Measurements from ENCODE around the gene PRELID3B. TPM values are rescaled to one million over a fixed set of nuclear protein-coding genes. Genes with fewer than 3 reads are reported as not detected.

PRELID3B gene
- total and polyA plus RNA-seq, 4 donors = 19.5 to 44.2 (median 28.5) TPM

DNA sequence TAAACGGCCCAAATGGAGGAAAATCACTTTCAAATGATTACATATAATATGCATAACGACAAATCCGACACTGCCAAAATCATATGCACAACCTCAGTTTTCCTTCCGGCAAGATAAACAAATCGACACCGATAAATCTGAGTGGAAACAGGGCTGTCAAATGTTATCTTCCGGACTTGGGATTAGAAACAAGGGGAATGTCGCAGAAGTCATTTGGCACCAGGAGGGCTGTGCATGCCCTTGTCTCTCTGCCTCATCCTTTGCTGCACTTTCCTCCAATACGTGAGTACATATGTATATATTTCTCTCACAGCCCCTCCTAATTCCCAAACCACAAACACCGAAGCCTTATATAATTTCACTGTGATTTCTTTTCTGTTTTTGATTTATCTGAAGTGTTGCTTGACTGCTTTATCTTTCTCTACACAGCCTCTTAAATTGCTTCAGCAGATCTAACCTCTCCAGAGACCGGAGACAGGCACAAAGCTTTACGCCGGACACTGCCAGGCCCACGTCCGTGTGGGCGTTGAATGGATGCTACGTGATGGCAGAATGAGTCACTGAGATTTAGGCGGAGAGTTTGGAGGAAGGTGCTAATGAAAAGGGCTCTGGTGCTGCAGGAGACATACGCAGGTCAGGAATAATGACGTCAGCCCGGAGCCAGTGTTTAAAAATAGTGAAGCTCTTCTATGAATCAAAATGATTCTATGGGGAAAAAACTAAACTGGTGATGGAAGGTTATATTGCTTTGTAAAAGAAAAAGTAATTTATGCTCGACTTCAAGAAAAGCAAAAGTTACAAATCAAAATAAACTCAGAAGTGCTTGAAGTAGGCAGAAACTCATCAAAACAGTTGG is 21.0 kb upstream of the PRELID3B start:
- Histone ChIP-seq H3K36me3 (ENCODE audit: control insufficient read depth in 1 of 2, insufficient read depth in 2 of 2, low read length in 1 of 2) (no peaks in the 10 kb centered on the region), H3K4me3 (ENCODE audit: low read length in 2 of 2) (no peak overlapping the region), H3K27me3 (ENCODE audit: control insufficient read depth in 1 of 2, insufficient read depth in 2 of 2, low read length in 1 of 2) (no peaks in the 10 kb centered on the region), H3K27ac (ENCODE audit: low read depth in 1 of 2, low read length in 2 of 2) (no peak overlapping the region), H3K4me1 (ENCODE audit: control insufficient read depth in 1 of 2, insufficient read depth in 2 of 2, low read length in 2 of 2) (no peaks in the 10 kb centered on the region), H3K9me3 (ENCODE audit: control insufficient read depth, low read length) (no peaks in the 10 kb centered on the region)
- DNase-seq (no peak), ATAC-seq (ENCODE audit: low FRiP score) (no peak)
- intact Hi-C loops (cut with DNase I) = no loop called here
- 29 to 30% methylated on average over 22 of the region's 22 CpGs for WGBS, 2 donors

DNA sequence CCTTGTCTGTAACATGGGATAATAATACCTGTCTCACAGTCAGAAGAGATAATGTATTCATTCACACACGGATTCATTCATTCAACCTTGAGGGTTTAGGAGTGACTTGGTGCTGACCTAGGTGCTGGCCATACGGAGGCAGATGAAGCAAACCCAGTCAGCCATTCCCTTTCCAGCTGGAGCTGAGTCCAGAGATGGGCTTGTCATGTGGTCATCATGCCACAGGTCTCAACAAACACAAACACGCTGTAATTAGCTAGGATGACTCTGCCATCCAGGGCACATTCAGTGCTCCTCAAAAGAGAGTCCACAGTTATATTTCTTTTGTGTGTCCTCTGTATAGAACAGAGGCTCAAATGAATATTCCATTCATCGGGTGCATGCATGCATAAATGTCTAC is 19.5 kb upstream of the PRELID3B start:
- intact Hi-C loops (cut with DNase I) = no loop called here
- no peaks in the 10 kb centered on the region for H3K4me1 ChIP-seq (ENCODE audit: control insufficient read depth in 1 of 2, insufficient read depth in 2 of 2, low read length in 2 of 2)
- WGBS, 2 donors = 58 to 61% methylated on average over 4 of the region's 4 CpGs
- no peaks in the 10 kb centered on the region for H3K9me3 ChIP-seq (ENCODE audit: control insufficient read depth, low read length)
- H3K27me3 ChIP-seq (ENCODE audit: control insufficient read depth in 1 of 2, insufficient read depth in 2 of 2, low read length in 1 of 2) = no peaks in the 10 kb centered on the region
- DNase-seq = no peak
- H3K27ac ChIP-seq (ENCODE audit: low read depth in 1 of 2, low read length in 2 of 2) = no peak overlapping the region
- no peaks in the 10 kb centered on the region for H3K36me3 ChIP-seq (ENCODE audit: control insufficient read depth in 1 of 2, insufficient read depth in 2 of 2, low read length in 1 of 2)
- no peak overlapping the region for H3K4me3 ChIP-seq (ENCODE audit: low read length in 2 of 2)
- ATAC-seq (ENCODE audit: low FRiP score) = no peak

DNA sequence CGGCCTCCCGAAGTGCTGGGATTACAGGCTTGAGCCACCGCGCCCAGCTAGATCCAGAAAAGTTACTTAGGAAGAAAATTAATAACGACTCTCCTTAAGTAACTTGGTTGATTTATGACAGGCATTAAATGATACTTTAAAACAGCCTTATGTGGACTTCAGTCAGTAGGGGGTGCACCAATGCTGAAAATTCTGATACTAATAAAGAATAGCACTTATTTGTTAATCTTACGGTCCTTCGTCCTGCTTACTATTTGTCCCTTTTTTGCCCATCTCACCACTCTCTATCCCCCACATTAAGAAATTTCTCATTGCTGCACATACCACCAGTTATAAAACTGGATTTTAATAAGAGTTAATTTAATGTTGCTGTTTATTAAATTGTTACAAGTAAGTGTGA is 12.7 kb upstream of the PRELID3B start:
- 57 to 62% methylated on average over 7 of the region's 7 CpGs for WGBS, 2 donors
- no peaks in the 10 kb centered on the region for H3K27me3 ChIP-seq (ENCODE audit: control insufficient read depth in 1 of 2, insufficient read depth in 2 of 2, low read length in 1 of 2)
- no peaks in the 10 kb centered on the region for H3K9me3 ChIP-seq (ENCODE audit: control insufficient read depth, low read length)
- H3K27ac ChIP-seq (ENCODE audit: low read depth in 1 of 2, low read length in 2 of 2) = no peak overlapping the region
- no peak overlapping the region for H3K4me3 ChIP-seq (ENCODE audit: low read length in 2 of 2)
- ATAC-seq (ENCODE audit: low FRiP score) = no peak
- intact Hi-C loops (cut with DNase I) = no loop called here
- no peaks in the 10 kb centered on the region for H3K36me3 ChIP-seq (ENCODE audit: control insufficient read depth in 1 of 2, insufficient read depth in 2 of 2, low read length in 1 of 2)
- H3K4me1 ChIP-seq (ENCODE audit: control insufficient read depth in 1 of 2, insufficient read depth in 2 of 2, low read length in 2 of 2) = no peaks in the 10 kb centered on the region
- no peak for DNase-seq

GRCh38 chr20:59051666-59052185 is 9.1 kb upstream of the PRELID3B start:
- ATAC-seq (ENCODE audit: low FRiP score) (no peak), DNase-seq (no peak)
- intact Hi-C loops (cut with DNase I) = no loop called here
- H3K4me3 ChIP-seq (ENCODE audit: low read length in 2 of 2) = no peak overlapping the region
- H3K4me1 ChIP-seq (ENCODE audit: control insufficient read depth in 1 of 2, insufficient read depth in 2 of 2, low read length in 2 of 2) = no peaks in the 10 kb centered on the region
- 51 to 66% methylated on average over 6 of the region's 6 CpGs for WGBS, 2 donors
- H3K27me3 ChIP-seq (ENCODE audit: control insufficient read depth in 1 of 2, insufficient read depth in 2 of 2, low read length in 1 of 2) = no peaks in the 10 kb centered on the region
- no peak overlapping the region for H3K27ac ChIP-seq (ENCODE audit: low read depth in 1 of 2, low read length in 2 of 2)
- H3K9me3 ChIP-seq (ENCODE audit: control insufficient read depth, low read length) = no peaks in the 10 kb centered on the region
- no peaks in the 10 kb centered on the region for H3K36me3 ChIP-seq (ENCODE audit: control insufficient read depth in 1 of 2, insufficient read depth in 2 of 2, low read length in 1 of 2)

DNA sequence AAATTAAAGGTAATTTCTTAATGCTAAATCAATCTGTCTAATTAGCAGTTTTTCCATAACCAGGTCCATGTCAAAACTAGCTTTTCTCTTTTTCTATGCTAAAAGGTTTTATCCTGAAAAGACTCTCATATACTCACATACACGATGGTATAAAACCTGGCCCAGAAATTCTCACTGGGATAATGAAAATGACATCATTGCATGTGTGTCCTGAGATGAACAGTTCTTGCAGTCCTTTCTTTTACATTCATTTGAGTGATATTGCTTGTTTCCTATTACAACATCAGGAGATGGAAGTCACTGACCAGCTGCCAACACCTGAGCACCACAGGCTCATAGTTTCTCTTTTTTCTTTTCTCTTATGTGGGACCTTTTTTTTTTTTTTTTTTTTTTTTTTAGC is 7.9 kb upstream of the PRELID3B start:
- no peak overlapping the region for H3K27ac ChIP-seq (ENCODE audit: low read depth in 1 of 2, low read length in 2 of 2)
- H3K4me1 ChIP-seq (ENCODE audit: control insufficient read depth in 1 of 2, insufficient read depth in 2 of 2, low read length in 2 of 2) = no peaks in the 10 kb centered on the region
- no peak overlapping the region for H3K4me3 ChIP-seq (ENCODE audit: low read length in 2 of 2)
- H3K36me3 ChIP-seq (ENCODE audit: control insufficient read depth in 1 of 2, insufficient read depth in 2 of 2, low read length in 1 of 2) = no peaks in the 10 kb centered on the region
- DNase-seq = no peak
- intact Hi-C loops (cut with DNase I) = no loop called here
- H3K9me3 ChIP-seq (ENCODE audit: control insufficient read depth, low read length) = no peaks in the 10 kb centered on the region
- WGBS, 2 donors = 73 to 80% methylated on average over 1 of the region's 1 CpG
- H3K27me3 ChIP-seq (ENCODE audit: control insufficient read depth in 1 of 2, insufficient read depth in 2 of 2, low read length in 1 of 2) = no peaks in the 10 kb centered on the region
- no peak for ATAC-seq (ENCODE audit: low FRiP score)

DNA sequence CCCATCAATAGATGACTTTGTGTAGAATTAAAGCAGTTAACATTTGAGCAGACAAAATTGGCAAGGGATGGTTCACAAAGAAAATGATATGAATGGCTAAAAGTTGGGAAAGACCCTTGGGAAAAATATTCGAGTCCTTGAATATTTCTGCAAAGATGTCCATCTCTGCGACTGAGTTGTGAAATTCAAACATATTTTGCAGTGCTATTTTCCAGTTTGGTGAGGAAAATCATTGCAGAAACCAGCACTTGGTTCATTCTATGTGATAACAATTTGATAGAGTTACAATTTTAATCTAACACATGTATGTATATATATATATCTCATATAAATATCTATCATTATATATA is 6.1 kb upstream of the PRELID3B start:
- DNase-seq (no peak), ATAC-seq (ENCODE audit: low FRiP score) (no peak)
- no peaks in the 10 kb centered on the region for H3K36me3 ChIP-seq (ENCODE audit: control insufficient read depth in 1 of 2, insufficient read depth in 2 of 2, low read length in 1 of 2)
- H3K4me1 ChIP-seq (ENCODE audit: control insufficient read depth in 1 of 2, insufficient read depth in 2 of 2, low read length in 2 of 2) = no peaks in the 10 kb centered on the region
- no peak overlapping the region for H3K4me3 ChIP-seq (ENCODE audit: low read length in 2 of 2)
- H3K27ac ChIP-seq (ENCODE audit: low read depth in 1 of 2, low read length in 2 of 2) = no peak overlapping the region
- intact Hi-C loops (cut with DNase I) = no loop called here
- H3K9me3 ChIP-seq (ENCODE audit: control insufficient read depth, low read length) = no peaks in the 10 kb centered on the region
- 68 to 74% methylated on average over 2 of the region's 2 CpGs for WGBS, 2 donors
- H3K27me3 ChIP-seq (ENCODE audit: control insufficient read depth in 1 of 2, insufficient read depth in 2 of 2, low read length in 1 of 2) = no peaks in the 10 kb centered on the region

DNA sequence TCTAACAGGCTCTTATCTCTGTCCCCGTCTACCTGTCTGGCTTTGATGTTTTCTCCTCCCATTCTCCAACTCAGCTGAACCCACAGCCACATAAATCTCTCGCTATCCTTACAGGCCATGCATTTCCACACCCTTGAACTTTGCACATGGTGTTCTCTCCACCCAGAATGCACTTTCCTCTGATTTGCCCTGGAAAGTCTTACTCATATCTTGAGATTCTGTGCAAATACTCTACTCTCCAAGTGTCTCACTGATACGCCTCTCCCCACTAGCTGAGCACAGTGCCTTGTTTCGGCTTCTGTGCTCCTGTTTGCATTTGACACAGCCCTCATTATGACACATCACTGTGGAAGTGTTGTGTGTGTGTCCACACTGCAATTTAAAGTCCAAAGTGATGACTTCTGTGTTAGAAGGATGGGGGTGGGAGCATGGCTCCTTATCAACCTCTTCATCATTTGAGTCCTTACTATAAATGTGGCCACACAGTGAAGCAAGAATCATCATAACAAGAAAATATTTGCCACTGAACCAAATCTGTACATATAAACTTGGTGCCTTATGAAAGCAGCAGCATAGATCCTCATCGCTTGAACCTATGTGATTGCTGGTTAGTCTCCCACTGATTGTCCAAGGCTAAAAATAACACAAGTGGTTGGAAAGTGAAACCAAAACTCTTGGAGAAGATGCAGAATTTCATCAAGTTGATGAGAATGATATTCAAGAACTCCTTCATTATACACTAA is 5.5 kb upstream of the PRELID3B start:
- Histone ChIP-seq H3K36me3 (ENCODE audit: control insufficient read depth in 1 of 2, insufficient read depth in 2 of 2, low read length in 1 of 2) (no peaks in the 10 kb centered on the region), H3K4me3 (ENCODE audit: low read length in 2 of 2) (no peak overlapping the region), H3K9me3 (ENCODE audit: control insufficient read depth, low read length) (no peaks in the 10 kb centered on the region), H3K27ac (ENCODE audit: low read depth in 1 of 2, low read length in 2 of 2) (no peak overlapping the region), H3K4me1 (ENCODE audit: control insufficient read depth in 1 of 2, insufficient read depth in 2 of 2, low read length in 2 of 2) (no peaks in the 10 kb centered on the region), H3K27me3 (ENCODE audit: control insufficient read depth in 1 of 2, insufficient read depth in 2 of 2, low read length in 1 of 2) (no peaks in the 10 kb centered on the region)
- DNase-seq (no peak), ATAC-seq (ENCODE audit: low FRiP score) (no peak)
- intact Hi-C loops (cut with DNase I) = no loop called here
- WGBS, 2 donors = 77 to 85% methylated on average over 5 of the region's 5 CpGs

DNA sequence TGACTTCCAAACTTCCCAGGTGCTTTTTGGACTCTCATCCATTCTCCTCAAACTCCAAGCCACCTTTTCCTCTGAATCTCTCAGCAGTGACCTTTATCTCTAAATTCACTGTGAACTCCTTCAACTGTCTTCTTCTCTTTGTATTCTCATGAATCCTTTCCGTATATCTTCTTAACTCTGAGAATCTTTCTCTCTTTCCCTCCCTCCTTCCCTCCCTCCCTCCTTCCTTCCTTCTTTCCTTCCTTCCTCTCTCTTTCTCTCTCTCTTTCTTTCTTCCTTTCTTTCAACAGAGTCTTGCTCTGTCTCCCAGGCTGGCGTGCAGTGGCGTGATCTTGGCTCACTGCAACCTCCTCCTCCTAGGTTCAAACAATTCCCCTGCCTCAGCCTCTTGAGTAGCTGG is 4.3 kb upstream of the PRELID3B start:
- Histone ChIP-seq H3K36me3 (ENCODE audit: control insufficient read depth in 1 of 2, insufficient read depth in 2 of 2, low read length in 1 of 2) (no peaks in the 10 kb centered on the region), H3K27me3 (ENCODE audit: control insufficient read depth in 1 of 2, insufficient read depth in 2 of 2, low read length in 1 of 2) (no peaks in the 10 kb centered on the region), H3K9me3 (ENCODE audit: control insufficient read depth, low read length) (no peaks in the 10 kb centered on the region), H3K4me1 (ENCODE audit: control insufficient read depth in 1 of 2, insufficient read depth in 2 of 2, low read length in 2 of 2) (no peaks in the 10 kb centered on the region), H3K27ac (ENCODE audit: low read depth in 1 of 2, low read length in 2 of 2) (no peak overlapping the region), H3K4me3 (ENCODE audit: low read length in 2 of 2) (no peak overlapping the region)
- no peak for ATAC-seq (ENCODE audit: low FRiP score)
- 94 to 96% methylated on average over 3 of the region's 3 CpGs for WGBS, 2 donors
- DNase-seq = no peak
- intact Hi-C loops (cut with DNase I) = no loop called here

GRCh38 chr20:59044796-59045195 is 2.2 kb upstream of the PRELID3B start:
- intact Hi-C loops (cut with DNase I) = loop anchor here (5.0 kb wide), 2 partner anchors 62 to 152 kb away; partner anchors contain the start of gene NELFCD (in 1 of the 2)
- no peak for DNase-seq
- no peak overlapping the region for H3K27ac ChIP-seq (ENCODE audit: low read depth in 1 of 2, low read length in 2 of 2)

More at GRCh38 chr20:59044796-59045195, 2.2 kb upstream of the PRELID3B start:
- 90% methylated on average over 3 of the region's 3 CpGs for WGBS, 2 donors
- no peaks in the 10 kb centered on the region for H3K36me3 ChIP-seq (ENCODE audit: control insufficient read depth in 1 of 2, insufficient read depth in 2 of 2, low read length in 1 of 2)
- ATAC-seq (ENCODE audit: low FRiP score) = no peak
- no peak overlapping the region for H3K4me3 ChIP-seq (ENCODE audit: low read length in 2 of 2)
- H3K27me3 ChIP-seq (ENCODE audit: control insufficient read depth in 1 of 2, insufficient read depth in 2 of 2, low read length in 1 of 2) = no peaks in the 10 kb centered on the region
- H3K4me1 ChIP-seq (ENCODE audit: control insufficient read depth in 1 of 2, insufficient read depth in 2 of 2, low read length in 2 of 2) = no peaks in the 10 kb centered on the region
- no peaks in the 10 kb centered on the region for H3K9me3 ChIP-seq (ENCODE audit: control insufficient read depth, low read length)
